HuH-7 (cell line): ENCODE measurements around the gene CDCA5.

Experiments
- DNase-seq: peaks from one replicate; pipeline ENCODE4 v3.0.0; 2011; ENCODE audit warnings: low spot score

CDCA5 gene

DNA sequence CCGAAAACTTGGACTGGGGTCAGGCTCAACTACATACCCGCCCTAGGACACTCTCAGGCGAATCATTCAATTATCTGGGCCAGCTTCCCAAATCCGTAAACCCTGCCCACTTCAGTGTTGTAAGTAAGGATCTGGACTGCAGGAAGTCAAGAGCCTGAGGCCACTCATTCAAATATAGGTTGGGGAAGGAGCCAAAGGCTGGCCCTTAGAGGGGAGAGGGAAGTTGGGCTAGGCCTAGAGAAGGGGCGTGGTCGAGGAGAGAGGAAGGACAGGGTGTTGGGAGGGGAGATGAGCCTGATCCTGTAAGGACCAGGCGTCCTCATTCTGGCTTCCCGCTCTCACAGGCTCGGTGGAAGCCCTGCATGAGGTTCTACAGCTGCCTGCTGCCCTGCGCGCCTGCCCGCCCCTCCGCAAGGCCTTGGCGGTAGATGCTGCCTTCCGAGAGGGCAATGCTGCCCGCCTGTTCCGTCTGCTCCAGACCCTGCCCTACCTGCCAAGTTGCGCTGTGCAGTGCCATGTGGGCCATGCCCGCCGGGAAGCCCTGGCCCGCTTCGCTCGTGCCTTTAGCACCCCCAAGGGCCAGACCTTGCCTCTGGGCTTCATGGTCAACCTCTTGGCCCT is 39.8 kb downstream of the CDCA5 start:
- DNase-seq, result no peak

DNA sequence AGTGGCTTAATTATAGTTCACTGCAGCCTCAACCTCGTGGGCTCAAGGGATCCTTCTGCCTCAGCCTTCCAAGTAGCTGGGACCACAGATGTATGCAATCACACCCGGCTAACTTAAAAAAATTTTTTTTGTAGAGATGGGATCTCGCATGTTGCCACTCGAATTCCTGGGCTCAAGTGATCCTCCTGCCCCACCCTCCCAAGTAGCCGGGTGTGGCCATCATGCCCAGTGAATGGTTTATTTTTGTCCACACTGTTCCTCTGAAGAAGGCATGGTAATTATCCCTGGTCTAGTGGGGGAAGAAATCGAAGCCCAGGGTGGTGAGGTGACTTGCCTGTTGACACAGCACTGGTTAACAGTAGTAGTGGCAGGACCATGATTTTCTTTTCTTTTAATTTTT is 40.9 kb downstream of the CDCA5 start:
- no peak for DNase-seq

DNA sequence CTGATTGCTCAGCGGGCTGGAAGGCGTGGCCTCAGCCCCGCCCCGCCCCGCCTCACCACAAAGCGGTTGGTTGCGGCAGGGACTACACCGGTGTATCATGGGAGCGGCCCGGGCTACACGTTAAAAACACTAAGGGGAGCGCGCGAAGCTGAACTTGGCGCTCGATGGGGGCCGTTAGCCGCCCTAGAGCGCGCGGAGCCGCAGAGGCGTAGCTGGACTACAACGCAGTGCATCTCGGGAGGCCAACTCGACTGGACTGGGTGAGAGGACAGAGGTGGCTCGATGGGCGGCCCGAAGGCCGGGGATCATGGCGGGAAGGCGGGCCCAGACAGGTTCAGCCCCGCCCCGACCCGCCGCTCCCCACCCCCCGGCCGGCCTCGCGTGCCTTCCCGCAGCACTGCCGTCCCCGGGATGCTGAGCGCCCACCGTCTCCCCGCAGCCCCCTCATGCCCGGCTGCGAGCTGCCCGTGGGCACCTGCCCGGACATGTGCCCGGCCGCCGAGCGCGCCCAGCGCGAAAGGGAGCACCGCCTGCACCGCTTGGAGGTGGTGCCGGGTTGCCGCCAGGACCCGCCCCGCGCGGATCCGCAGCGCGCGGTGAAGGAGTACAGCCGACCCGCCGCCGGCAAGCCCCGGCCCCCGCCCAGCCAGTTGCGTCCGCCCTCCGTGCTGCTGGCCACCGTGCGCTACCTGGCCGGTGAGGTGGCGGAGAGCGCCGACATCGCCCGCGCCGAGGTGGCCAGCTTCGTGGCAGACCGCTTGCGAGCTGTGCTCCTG is 42.8 kb downstream of the CDCA5 start, which contains the start of gene SAC3D1:
Gene SAC3D1 (plus strand): TSS at position 364 of the 776 bp plus-strand sequence. CDS start 83 bp downstream, at position 447.
- peak; percentile 90 for DNase-seq

DNA sequence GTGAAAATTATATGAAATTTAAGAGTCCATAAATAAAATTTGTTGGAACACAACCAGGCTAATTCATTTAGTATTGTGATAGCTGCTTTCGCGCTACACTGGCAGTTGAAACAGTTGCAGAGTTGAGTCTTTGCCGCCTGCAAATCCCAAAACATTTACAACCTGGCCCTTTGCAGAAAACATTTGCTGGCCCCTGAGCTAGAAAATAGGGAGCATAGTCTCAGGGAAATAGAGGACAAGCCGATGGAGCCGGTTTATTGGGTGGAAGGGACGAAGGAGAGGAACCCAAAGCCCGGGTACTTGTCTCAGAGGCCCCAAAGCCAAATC is 43.4 kb downstream of the CDCA5 start:
- DNase-seq, result no peak

GRCh38 chr11:65036931-65037330 is 46.9 kb downstream of the CDCA5 start:
- DNase-seq, result no peak

GRCh38 chr11:65035579-65035978 is 48.3 kb downstream of the CDCA5 start:
- DNase-seq, result no peak

- no peak for DNase-seq
Measured at GRCh38 chr11:65034423-65034822, 49.4 kb downstream of the CDCA5 start.

GRCh38 chr11:65032216-65032615 is 51.6 kb downstream of the CDCA5 start:
- no peak for DNase-seq
